Endodermal cell (in vitro differentiated cells): ENCODE results near the gene DESI1. TPM values are rescaled to one million over a fixed set of nuclear protein-coding genes. Genes with fewer than 3 reads are reported as not detected.
"Not testable (repeated sequence)": the region's sequence is repeated elsewhere in the genome, so short reads cannot be mapped to it uniquely, and the experiment has no call there.

Experiments used
- DNase-seq: peaks from one replicate; pipeline ENCODE4 v3.0.0-alpha.2; 2017
- H3K27ac ChIP-seq: 2 replicates; pipeline ENCODE4 v1.5.1; 2013; ENCODE audit warnings: mild to moderate bottlenecking, low read depth, low read length, moderate library complexity
- H3K27me3 ChIP-seq: 2 replicates; pipeline ENCODE4 v1.6.1; 2013; ENCODE audit warnings: mild to moderate bottlenecking, low read length, moderate library complexity; ENCODE audit not compliant: insufficient read depth, control insufficient read depth, poor library complexity, severe bottlenecking
- H3K36me3 ChIP-seq: 2 replicates; pipeline ENCODE4 v1.7.0; 2013; ENCODE audit warnings: mild to moderate bottlenecking, low read length, moderate library complexity; ENCODE audit not compliant: control insufficient read depth, insufficient read depth
- H3K4me1 ChIP-seq: one replicate; pipeline ENCODE4 v1.7.0; 2013; ENCODE audit warnings: low read length; ENCODE audit not compliant: control insufficient read depth, insufficient read depth
- H3K4me3 ChIP-seq: 2 replicates; pipeline ENCODE4 v1.5.1; 2013; ENCODE audit warnings: mild to moderate bottlenecking, low read length, moderate library complexity
- H3K9ac ChIP-seq: 2 replicates; pipeline ENCODE4 v1.6.1; 2013; ENCODE audit warnings: mild to moderate bottlenecking, low read length, moderate library complexity; ENCODE audit not compliant: poor library complexity, severe bottlenecking; ENCODE audit errors: extremely low read depth
- H3K9me3 ChIP-seq: 2 replicates; pipeline ENCODE4 v1.6.1; 2013; ENCODE audit warnings: mild to moderate bottlenecking, low read length, moderate library complexity; ENCODE audit not compliant: control insufficient read depth
- H3K27ac Mint-ChIP-seq: 2 replicates; pipeline ENCODE4 v1.8.0; 2020; ENCODE audit warnings: mixed read lengths
- H3K27me3 Mint-ChIP-seq: 2 replicates; pipeline ENCODE4 v1.8.0; 2021; ENCODE audit warnings: mild to moderate bottlenecking, mixed read lengths; ENCODE audit not compliant: insufficient read depth
- H3K36me3 Mint-ChIP-seq: 2 replicates; pipeline ENCODE4 v1.8.0; 2020; ENCODE audit warnings: low read depth, mixed read lengths
- H3K4me1 Mint-ChIP-seq: 2 replicates; pipeline ENCODE4 v1.8.0; 2020; ENCODE audit warnings: mixed read lengths
- H3K4me3 Mint-ChIP-seq: 2 replicates; pipeline ENCODE4 v1.8.0; 2020; ENCODE audit warnings: mild to moderate bottlenecking, moderate library complexity, mixed read lengths
- H3K9me3 Mint-ChIP-seq: 2 replicates; pipeline ENCODE4 v1.8.0; 2020; ENCODE audit warnings: mild to moderate bottlenecking, mixed read lengths
- WGBS, 2 experiments: methylation state at CpG; one replicate each; pipeline versions ENCODE4 v1.1.5 to v1.1.7; 2013; ENCODE audit warnings: missing lambda C conversion rate in 2 of 2, mixed read lengths in 1 of 2; ENCODE audit not compliant: insufficient coverage in 1 of 2, insufficient read length in 1 of 2; 5-methylcytosine and 5-hydroxymethylcytosine counted together
- total RNA-seq, 2 donors: library from RNA; stranded (reverse); fragmentation: NEBNext Ultra II Directional in 1 of 2; extraction: Animal tissue kit (Norgen Biotek cat#: 25700) in 1 of 2; gene quantifications; 2 replicates in 1 of 2; 3 replicates in 1 of 2; pipeline ENCODE4 v1.2.1, GENCODE V29; 2021
- TF ChIP-seq, protein P1 (sequence below): fragments of 200-600 bp; sonication (generic); conservative IDR thresholded peaks from 2 replicates; pipeline ENCODE4 v1.5.0; 2021; ENCODE audit warnings: antibody characterized with exemption, mild to moderate bottlenecking

The DESI1 gene
- total RNA-seq, 2 donors from 2014 or later = 21.8 to 28.9 TPM

DNA sequence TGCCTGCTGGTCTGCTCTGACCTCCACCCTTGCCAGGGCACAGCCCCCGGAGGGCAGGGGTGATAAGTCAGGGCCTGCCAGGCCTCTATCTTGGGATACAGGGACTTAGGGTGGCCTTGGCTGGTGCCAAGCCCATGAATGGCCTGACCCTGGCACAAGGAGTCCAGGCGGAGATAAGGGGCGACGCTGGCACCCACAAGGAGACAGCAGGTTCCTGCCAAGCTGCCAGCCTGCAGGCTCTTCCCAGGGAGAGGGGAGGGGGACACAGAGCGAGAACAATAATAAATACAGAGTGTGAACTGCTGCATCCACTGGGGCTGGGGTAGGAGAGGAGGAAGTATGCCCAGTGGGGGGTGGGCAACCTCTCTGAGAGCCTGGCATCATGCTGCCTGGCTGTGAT is 59.1 kb downstream of the DESI1 start:
- H3K27me3 Mint-ChIP-seq = no peaks in the 10 kb centered on the region
- TF ChIP-seq, protein P1, sequence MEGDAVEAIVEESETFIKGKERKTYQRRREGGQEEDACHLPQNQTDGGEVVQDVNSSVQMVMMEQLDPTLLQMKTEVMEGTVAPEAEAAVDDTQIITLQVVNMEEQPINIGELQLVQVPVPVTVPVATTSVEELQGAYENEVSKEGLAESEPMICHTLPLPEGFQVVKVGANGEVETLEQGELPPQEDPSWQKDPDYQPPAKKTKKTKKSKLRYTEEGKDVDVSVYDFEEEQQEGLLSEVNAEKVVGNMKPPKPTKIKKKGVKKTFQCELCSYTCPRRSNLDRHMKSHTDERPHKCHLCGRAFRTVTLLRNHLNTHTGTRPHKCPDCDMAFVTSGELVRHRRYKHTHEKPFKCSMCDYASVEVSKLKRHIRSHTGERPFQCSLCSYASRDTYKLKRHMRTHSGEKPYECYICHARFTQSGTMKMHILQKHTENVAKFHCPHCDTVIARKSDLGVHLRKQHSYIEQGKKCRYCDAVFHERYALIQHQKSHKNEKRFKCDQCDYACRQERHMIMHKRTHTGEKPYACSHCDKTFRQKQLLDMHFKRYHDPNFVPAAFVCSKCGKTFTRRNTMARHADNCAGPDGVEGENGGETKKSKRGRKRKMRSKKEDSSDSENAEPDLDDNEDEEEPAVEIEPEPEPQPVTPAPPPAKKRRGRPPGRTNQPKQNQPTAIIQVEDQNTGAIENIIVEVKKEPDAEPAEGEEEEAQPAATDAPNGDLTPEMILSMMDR = no peak
- 84 to 96% methylated on average over 3 to 5 of the region's 5 CpGs for WGBS, 2 experiments
- H3K9ac ChIP-seq = no peak overlapping the region
- peaks cover 3% of the 10 kb centered on the region for H3K4me1 ChIP-seq
- no peaks in the 10 kb centered on the region for H3K36me3 Mint-ChIP-seq
- no peak overlapping the region for H3K27ac Mint-ChIP-seq
- H3K27ac ChIP-seq = no peak overlapping the region
- no peaks in the 10 kb centered on the region for H3K27me3 ChIP-seq
- H3K4me3 Mint-ChIP-seq = no peak overlapping the region
- peak; percentile 58 for DNase-seq
- no peak overlapping the region for H3K4me3 ChIP-seq
- H3K36me3 ChIP-seq = no peaks in the 10 kb centered on the region
- H3K9me3 ChIP-seq = no peaks in the 10 kb centered on the region
- no peaks in the 10 kb centered on the region for H3K9me3 Mint-ChIP-seq
- H3K4me1 Mint-ChIP-seq = peaks cover 34% of the 10 kb centered on the region

DNA sequence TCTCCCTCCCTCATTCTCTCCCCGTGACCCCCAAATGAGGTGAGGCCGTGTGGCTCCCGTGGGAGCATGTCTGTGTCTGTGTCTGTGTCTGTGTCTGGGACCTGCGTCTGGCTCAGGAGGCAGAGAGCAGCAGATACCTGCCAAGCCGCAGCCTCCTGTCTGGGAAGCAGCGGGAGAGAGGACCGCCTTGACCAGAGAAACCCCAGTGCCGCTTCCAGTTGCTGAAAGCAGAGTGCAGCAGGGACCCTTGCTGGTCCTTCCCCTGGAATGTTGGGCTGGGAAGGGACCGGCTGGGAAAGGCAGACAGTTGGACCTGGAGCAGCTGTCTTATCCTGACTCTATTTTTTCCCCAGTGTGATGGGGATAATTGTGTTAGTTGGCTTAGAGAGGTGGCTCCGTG is 59.5 kb downstream of the DESI1 start:
- Histone ChIP-seq H3K9me3 (no peaks in the 10 kb centered on the region), H3K27me3 (no peaks in the 10 kb centered on the region), H3K27ac (peak overlapping the region; percentile 51), H3K36me3 (no peaks in the 10 kb centered on the region), H3K4me1 (peaks cover 3% of the 10 kb centered on the region), H3K9ac (no peak overlapping the region), H3K4me3 (no peak overlapping the region)
- WGBS, 2 experiments = 39 to 60% methylated on average over 5 to 9 of the region's 10 CpGs
- Mint-ChIP-seq H3K4me3 (peak overlapping the region; percentile 45), H3K9me3 (no peaks in the 10 kb centered on the region), H3K4me1 (peaks cover 34% of the 10 kb centered on the region), H3K27me3 (no peaks in the 10 kb centered on the region), H3K27ac (peak overlapping the region; percentile 60), H3K36me3 (no peaks in the 10 kb centered on the region)
- TF ChIP-seq, protein P1 = no peak
- DNase-seq = peak; percentile 82

DNA sequence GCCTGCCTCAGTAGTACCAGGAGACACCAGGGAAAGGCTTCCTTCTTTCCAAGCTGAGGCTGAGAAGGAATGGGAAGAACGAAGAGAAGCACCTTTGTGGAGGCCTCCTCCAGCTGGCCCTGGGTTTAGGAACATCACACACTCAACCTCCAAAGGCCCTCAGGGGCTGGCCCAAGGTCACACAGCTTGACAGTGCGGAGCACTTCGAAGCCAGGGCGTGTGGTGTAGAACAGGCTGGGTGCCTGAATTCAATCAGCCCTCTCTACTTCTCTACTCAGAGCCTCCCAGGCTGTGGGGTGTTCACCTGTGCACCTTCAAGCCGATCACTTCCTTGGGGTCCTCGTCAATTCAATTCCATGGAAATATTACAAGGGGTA is 60.8 kb downstream of the DESI1 start:
- no peaks in the 10 kb centered on the region for H3K9me3 Mint-ChIP-seq
- peak overlapping the region; percentile 60 for H3K27ac Mint-ChIP-seq
- H3K9ac ChIP-seq = no peak overlapping the region
- no peak for DNase-seq
- no peaks in the 10 kb centered on the region for H3K36me3 ChIP-seq
- H3K4me1 Mint-ChIP-seq = peaks cover 34% of the 10 kb centered on the region
- no peak overlapping the region for H3K4me3 Mint-ChIP-seq
- peaks cover 3% of the 10 kb centered on the region for H3K4me1 ChIP-seq
- H3K27me3 Mint-ChIP-seq = no peaks in the 10 kb centered on the region
- H3K4me3 ChIP-seq = no peak overlapping the region
- no peaks in the 10 kb centered on the region for H3K9me3 ChIP-seq
- TF ChIP-seq, protein P1 = no peak
- WGBS, 2 experiments = 80 to 89% methylated on average over 3 to 6 of the region's 6 CpGs
- no peaks in the 10 kb centered on the region for H3K27me3 ChIP-seq
- no peak overlapping the region for H3K27ac ChIP-seq
- H3K36me3 Mint-ChIP-seq = no peaks in the 10 kb centered on the region

DNA sequence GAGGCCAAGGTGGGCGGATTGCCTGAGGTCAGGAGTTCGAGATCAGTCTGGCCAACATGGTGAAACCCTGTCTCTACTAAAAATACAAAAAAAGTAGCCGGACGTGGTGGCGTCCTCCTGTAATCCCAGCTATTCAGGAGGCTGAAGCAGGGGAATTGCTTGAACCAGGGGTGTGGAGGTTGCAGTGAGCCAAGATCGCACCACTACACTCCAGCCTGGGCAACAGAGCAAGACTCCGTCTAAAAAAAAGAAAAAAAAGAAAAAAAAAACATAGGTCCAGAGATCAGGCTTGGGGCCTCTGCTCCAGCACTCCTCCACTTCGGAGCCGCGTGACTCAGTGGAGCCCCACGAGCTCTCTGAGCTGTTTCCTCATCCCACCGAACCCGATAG is 62.6 kb downstream of the DESI1 start:
- H3K27ac Mint-ChIP-seq, DNase-seq, H3K4me3 Mint-ChIP-seq, H3K36me3 ChIP-seq, H3K4me3 ChIP-seq, H3K27me3 ChIP-seq, H3K9me3 ChIP-seq, H3K36me3 Mint-ChIP-seq, H3K4me1 ChIP-seq, H3K27me3 Mint-ChIP-seq, H3K27ac ChIP-seq, H3K9ac ChIP-seq, H3K9me3 Mint-ChIP-seq: not testable (repeated sequence)
- WGBS, 2 experiments = 97 to 100% methylated on average over 11 to 13 of the region's 13 CpGs
- H3K4me1 Mint-ChIP-seq = peaks cover 34% of the 10 kb centered on the region
